HCT116 (cell line): ENCODE measurements around the gene HCN2. TPM values are rescaled to one million over a fixed set of nuclear protein-coding genes. Genes with fewer than 3 reads are reported as not detected.

ENCODE experiments used
- ATAC-seq: fragments of 200-7000 bp; cut with Tn5 transposase; 2 replicates; pipeline ENCODE4 v1.9.1; 2020; ENCODE audit warnings: mild to moderate bottlenecking, moderate library complexity
- BruUV-seq: library from RNA; stranded (reverse); fragments of 400-500 nt; replicated peaks from 2 replicates; lab custom pipeline; 2021; lab: Mats Ljungman, UMichigan
- CTCF ChIA-PET: fragments of 300-600 bp; sonication (Branson Sonifier 250); formaldehyde crosslinking; loops from one replicate; lab custom pipeline; 2021; ENCODE audit warnings: antibody characterized with exemption; lab: Charles Lee
- POLR2A ChIA-PET: fragments of 300-600, 350-600 bp; sonication (Branson Sonifier 250); formaldehyde crosslinking; loops from one replicate; lab custom pipeline; 2021; ENCODE audit warnings: antibody characterized with exemption; lab: Charles Lee
- RAD21 ChIA-PET, 2 experiments: fragments of 300-600 bp; sonication (Branson Sonifier 250); formaldehyde crosslinking; loops; one replicate each; lab custom pipeline; 2023; ENCODE audit warnings: low total read pairs in 2 of 2; ENCODE audit not compliant: uncharacterized antibody in 2 of 2, unreplicated experiment in 2 of 2, low non-redundant PET in 1 of 2; lab: Charles Lee
- DNase-seq: peaks from one replicate; pipeline ENCODE4 v3.0.0-alpha.2; 2010; ENCODE audit warnings: low read depth, low spot score
- H2AFZ ChIP-seq: fragments of 200-600 bp; shearing (Covaris generic), sonication (generic); 2 replicates; pipeline ENCODE4 v1.6.1; 2017; ENCODE audit warnings: low read depth, mixed run types, mixed read lengths, antibody characterized with exemption, low read length; ENCODE audit not compliant: poor library complexity, severe bottlenecking
- H3K27ac ChIP-seq: 2 replicates; pipeline ENCODE4 v1.5.1; 2012; ENCODE audit warnings: low read depth, low read length
- H3K27me3 ChIP-seq: fragments of 200-600 bp; sonication (generic); 2 replicates; pipeline ENCODE4 v1.6.1; 2016; ENCODE audit warnings: mixed run types, low read length, mixed read lengths; ENCODE audit not compliant: insufficient read depth
- H3K36me3 ChIP-seq, 2 experiments: fragments of 200-500 bp in 1 of 2; fragments of 200-600 bp in 1 of 2; sonication (Bioruptor generic) in 1 of 2; sonication (generic) in 1 of 2; 2 replicates each; pipeline versions ENCODE4 v1.5.1 to v1.6.1; 2014 to 2016; ENCODE audit warnings: low read length in 2 of 2, inconsistent platforms in 1 of 2, mixed read lengths in 1 of 2, mixed run types in 1 of 2; ENCODE audit not compliant: insufficient read depth in 2 of 2, control insufficient read depth in 1 of 2
- H3K4me1 ChIP-seq, 2 experiments: fragments of 200-600 bp in 1 of 2; sonication (generic) in 1 of 2; 2 replicates each; pipeline versions ENCODE4 v1.5.1 to v1.6.1; 2012 to 2017; ENCODE audit warnings: low read length in 2 of 2, inconsistent platforms in 1 of 2, mild to moderate bottlenecking in 1 of 2, mixed read lengths in 1 of 2, mixed run types in 1 of 2, moderate library complexity in 1 of 2; ENCODE audit not compliant: insufficient read depth in 2 of 2, control insufficient read depth in 1 of 2
- H3K4me2 ChIP-seq: fragments of 200-600 bp; sonication (generic); 2 replicates; pipeline ENCODE4 v1.6.1; 2017; ENCODE audit warnings: mixed run types, low read length, mixed read lengths
- H3K4me3 ChIP-seq, 2 experiments: fragments of 200-600 bp in 1 of 2; sonication (generic) in 1 of 2; replicated peaks in 1 of 2; 2 replicates each; pipeline ENCODE4 v1.5.1; 2011 to 2016; ENCODE audit warnings: low read length in 2 of 2, control low read depth in 1 of 2, low read depth in 1 of 2, mild to moderate bottlenecking in 1 of 2, mixed read lengths in 1 of 2, mixed run types in 1 of 2
- H3K79me2 ChIP-seq: fragments of 200-600 bp; sonication (generic); 2 replicates; pipeline ENCODE4 v1.6.1; 2017; ENCODE audit warnings: mild to moderate bottlenecking, mixed run types, low read length, moderate library complexity, mixed read lengths; ENCODE audit not compliant: insufficient read depth
- H3K9ac ChIP-seq: fragments of 200-600 bp; sonication (generic); 2 replicates; pipeline ENCODE4 v1.6.1; 2016; ENCODE audit warnings: low read length, mixed read lengths
- H3K9me2 ChIP-seq: fragments of 200-600 bp; sonication (generic), shearing (Covaris generic); 2 replicates; pipeline ENCODE4 v1.6.1; 2017; ENCODE audit warnings: mixed run types, mild to moderate bottlenecking, moderate library complexity; ENCODE audit not compliant: insufficient read depth
- H3K9me3 ChIP-seq, 2 experiments: fragments of 200-500 bp in 1 of 2; fragments of 200-600 bp in 1 of 2; sonication (Bioruptor generic) in 1 of 2; sonication (generic) in 1 of 2; 2 replicates each; pipeline ENCODE4 v1.6.1; 2014 to 2017; ENCODE audit warnings: low read length in 2 of 2, mixed read lengths in 2 of 2, inconsistent platforms in 1 of 2, low read depth in 1 of 2, mild to moderate bottlenecking in 1 of 2, mixed run types in 1 of 2, moderate library complexity in 1 of 2; ENCODE audit not compliant: control insufficient read depth in 1 of 2, insufficient read depth in 1 of 2
- H4K20me1 ChIP-seq: fragments of 200-600 bp; sonication (generic), shearing (Covaris generic); 2 replicates; pipeline ENCODE4 v1.6.1; 2017; ENCODE audit warnings: mixed run types, mild to moderate bottlenecking, moderate library complexity; ENCODE audit not compliant: insufficient read depth
- CBX3 ChIP-seq: IDR thresholded peaks from 2 replicates; pipeline ENCODE4 v1.6.1; 2012; ENCODE audit warnings: low read depth
- CEBPB ChIP-seq: IDR thresholded peaks from 2 replicates; pipeline ENCODE4 v1.6.1; 2012; ENCODE audit warnings: low read depth
- EZH2 ChIP-seq: fragments of 200-600 bp; sonication (generic); IDR thresholded peaks from 2 replicates; pipeline ENCODE4 v1.6.1; 2017; ENCODE audit warnings: antibody characterized with exemption, mixed run types
- FOSL1 ChIP-seq: IDR thresholded peaks from 2 replicates; pipeline ENCODE4 v1.6.1; 2012; ENCODE audit warnings: low read depth
- JUND ChIP-seq: IDR thresholded peaks from 2 replicates; pipeline ENCODE4 v1.6.1; 2012
- POLR2AphosphoS5 ChIP-seq: IDR thresholded peaks from 2 replicates; pipeline ENCODE4 v1.6.1; 2011; ENCODE audit warnings: mild to moderate bottlenecking, low read depth, low read length, moderate library complexity
- SP1 ChIP-seq: IDR thresholded peaks from 2 replicates; pipeline ENCODE4 v1.6.1; 2012; ENCODE audit warnings: low read depth
- TCF7L2 ChIP-seq: IDR thresholded peaks from 2 replicates; pipeline ENCODE4 v1.7.0; 2011; ENCODE audit warnings: borderline replicate concordance, inconsistent platforms; ENCODE audit not compliant: insufficient read depth, insufficient read length; ENCODE audit errors: extremely low read depth
- ZFX ChIP-seq: fragments of 450-650 bp; IDR thresholded peaks from 2 replicates; pipeline ENCODE4 v1.6.1; 2017
- ZNF274 ChIP-seq: fragments of 200-500 bp; sonication (Bioruptor generic); IDR thresholded peaks from 2 replicates; pipeline ENCODE4 v1.6.1; 2014; ENCODE audit warnings: mild to moderate bottlenecking, low read depth, low read length, inconsistent platforms
- intact Hi-C: fragments of 100-400 bp; cut with micrococcal nuclease; formaldehyde crosslinking; loops from 2 replicates; pipeline ENCODE4 v1.10.0; 2022
- total RNA-seq: library from RNA; stranded (reverse); gene quantifications from one replicate; pipeline ENCODE4 v1.2.1, GENCODE V29; 2021; ENCODE audit not compliant: unreplicated experiment
- TF ChIP-seq, protein P1 (sequence below): IDR thresholded peaks from 2 replicates; pipeline ENCODE4 v1.6.1; 2011; ENCODE audit warnings: mild to moderate bottlenecking, low read length, moderate library complexity; ENCODE audit not compliant: insufficient replicate concordance; ENCODE audit errors: extremely low read depth
- TF ChIP-seq, protein P2 (sequence below), 3 experiments: fragments of 200-600 bp in 1 of 3; sonication (generic) in 1 of 3; IDR thresholded peaks in 2 of 3; conservative IDR thresholded peaks in 1 of 3; 2 replicates each; pipeline ENCODE4 v1.5.1; 2012 to 2017; ENCODE audit warnings: low read depth in 2 of 3, low read length in 2 of 3, antibody characterized with exemption in 1 of 3, borderline replicate concordance in 1 of 3, control low read depth in 1 of 3, mild to moderate bottlenecking in 1 of 3, mixed read lengths in 1 of 3, mixed run types in 1 of 3, moderate library complexity in 1 of 3; ENCODE audit not compliant: insufficient read depth in 1 of 3

HCN2 gene
- total RNA-seq, 1 experiment from 2014 or later: 2.4 TPM

DNA sequence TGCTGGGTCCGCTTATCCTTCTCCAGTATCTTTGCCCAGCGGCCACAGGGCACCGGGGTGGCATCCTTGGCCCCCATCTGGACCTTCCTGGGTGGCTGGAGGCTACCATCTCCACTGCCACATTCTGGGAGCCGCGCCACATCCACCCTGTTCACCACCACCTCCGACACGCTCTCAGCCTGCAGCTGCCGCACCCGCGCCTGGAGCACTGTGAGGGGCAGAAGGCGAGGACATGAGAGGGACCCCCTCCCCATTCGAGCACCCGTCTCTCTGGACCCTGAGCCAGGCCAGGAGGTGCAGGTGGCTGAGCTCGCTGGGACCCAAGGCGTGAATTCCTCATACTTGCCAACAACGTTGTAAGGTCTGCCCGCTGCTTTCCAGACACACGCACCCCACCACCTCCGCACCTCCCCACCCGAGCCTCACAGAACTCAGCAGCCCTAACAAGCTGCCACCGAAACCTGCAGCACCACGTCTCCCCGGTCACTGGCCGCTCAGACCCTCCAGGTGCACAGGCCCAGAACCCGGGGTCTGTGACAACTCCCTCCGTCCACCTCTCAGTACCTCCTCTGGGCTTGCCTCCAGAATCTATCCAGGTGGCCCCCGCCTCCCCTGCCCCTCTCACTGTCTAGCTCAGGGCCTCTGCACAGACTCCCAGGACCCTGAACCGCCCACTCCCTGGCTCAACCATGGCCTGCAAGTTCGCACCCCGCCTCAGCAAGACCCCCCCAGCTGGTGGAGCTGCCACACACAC lies 40.5 kb downstream of the HCN2 start:
- CTCF ChIA-PET: no interaction called here
- no peak overlapping the region for H3K9ac ChIP-seq

More for the DNA sequence above, 40.5 kb downstream of the HCN2 start:
- no peaks in the 10 kb centered on the region for H3K27me3 ChIP-seq
- H2AFZ ChIP-seq: no peak overlapping the region
- no TSS peak for BruUV-seq
- H3K9me2 ChIP-seq: no peaks in the 10 kb centered on the region
- ChIA-PET POLR2A (no interaction called here), RAD21 (no interaction called here)
- H3K79me2 ChIP-seq: peaks cover 58% of the 10 kb centered on the region
- ATAC-seq (no peak), DNase-seq (no peak)
- no peak overlapping the region for H3K27ac ChIP-seq
- H3K4me1 ChIP-seq: peaks cover 8 to 19% of the 10 kb centered on the region in 2 experiments; a peak in 3 of 4 replicates
- intact Hi-C loops: no loop called here
- H3K4me2 ChIP-seq: no peak overlapping the region
- TF ChIP-seq EZH2: no peak
- TF ChIP-seq, protein P1, sequence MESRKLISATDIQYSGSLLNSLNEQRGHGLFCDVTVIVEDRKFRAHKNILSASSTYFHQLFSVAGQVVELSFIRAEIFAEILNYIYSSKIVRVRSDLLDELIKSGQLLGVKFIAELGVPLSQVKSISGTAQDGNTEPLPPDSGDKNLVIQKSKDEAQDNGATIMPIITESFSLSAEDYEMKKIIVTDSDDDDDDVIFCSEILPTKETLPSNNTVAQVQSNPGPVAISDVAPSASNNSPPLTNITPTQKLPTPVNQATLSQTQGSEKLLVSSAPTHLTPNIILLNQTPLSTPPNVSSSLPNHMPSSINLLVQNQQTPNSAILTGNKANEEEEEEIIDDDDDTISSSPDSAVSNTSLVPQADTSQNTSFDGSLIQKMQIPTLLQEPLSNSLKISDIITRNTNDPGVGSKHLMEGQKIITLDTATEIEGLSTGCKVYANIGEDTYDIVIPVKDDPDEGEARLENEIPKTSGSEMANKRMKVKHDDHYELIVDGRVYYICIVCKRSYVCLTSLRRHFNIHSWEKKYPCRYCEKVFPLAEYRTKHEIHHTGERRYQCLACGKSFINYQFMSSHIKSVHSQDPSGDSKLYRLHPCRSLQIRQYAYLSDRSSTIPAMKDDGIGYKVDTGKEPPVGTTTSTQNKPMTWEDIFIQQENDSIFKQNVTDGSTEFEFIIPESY: no peak
- no peak for TF ChIP-seq POLR2AphosphoS5
- no peak for TF ChIP-seq JUND
- TF ChIP-seq, protein P2, sequence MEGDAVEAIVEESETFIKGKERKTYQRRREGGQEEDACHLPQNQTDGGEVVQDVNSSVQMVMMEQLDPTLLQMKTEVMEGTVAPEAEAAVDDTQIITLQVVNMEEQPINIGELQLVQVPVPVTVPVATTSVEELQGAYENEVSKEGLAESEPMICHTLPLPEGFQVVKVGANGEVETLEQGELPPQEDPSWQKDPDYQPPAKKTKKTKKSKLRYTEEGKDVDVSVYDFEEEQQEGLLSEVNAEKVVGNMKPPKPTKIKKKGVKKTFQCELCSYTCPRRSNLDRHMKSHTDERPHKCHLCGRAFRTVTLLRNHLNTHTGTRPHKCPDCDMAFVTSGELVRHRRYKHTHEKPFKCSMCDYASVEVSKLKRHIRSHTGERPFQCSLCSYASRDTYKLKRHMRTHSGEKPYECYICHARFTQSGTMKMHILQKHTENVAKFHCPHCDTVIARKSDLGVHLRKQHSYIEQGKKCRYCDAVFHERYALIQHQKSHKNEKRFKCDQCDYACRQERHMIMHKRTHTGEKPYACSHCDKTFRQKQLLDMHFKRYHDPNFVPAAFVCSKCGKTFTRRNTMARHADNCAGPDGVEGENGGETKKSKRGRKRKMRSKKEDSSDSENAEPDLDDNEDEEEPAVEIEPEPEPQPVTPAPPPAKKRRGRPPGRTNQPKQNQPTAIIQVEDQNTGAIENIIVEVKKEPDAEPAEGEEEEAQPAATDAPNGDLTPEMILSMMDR (IDR thresholded peaks at IDR 0.05 in 2 of 3, conservative IDR thresholded peaks at IDR 0.05 in 1 of 3; ENCODE audit: borderline replicate concordance in 1 of 3, insufficient read depth in 1 of 3, low read depth in 2 of 3, low read length in 2 of 3): no peak
- no peak for TF ChIP-seq CEBPB
- no peak for TF ChIP-seq ZFX
- no peak for TF ChIP-seq SP1
- no peak for TF ChIP-seq CBX3
- no peak for TF ChIP-seq TCF7L2
- TF ChIP-seq ZNF274: no peak
- TF ChIP-seq FOSL1: no peak
- TF ChIP-seq, all 23 proteins: peak for 0
- Histone ChIP-seq H3K4me3 (no peak overlapping the region), H3K9me3 (no peaks in the 10 kb centered on the region), H4K20me1 (no peaks in the 10 kb centered on the region), H3K36me3 (peaks cover 11 to 44% of the 10 kb centered on the region in 2 experiments)
